ENCODE data around the gene SMARCA2.

SMARCA2 gene

GRCh38 chr9:2174911-2175310, 159.8 kb downstream of the SMARCA2 start:
- no peak for DNase-seq (ENCODE audit: low spot score)

GRCh38 chr9:2177121-2177520, 162.0 kb downstream of the SMARCA2 start:
- DNase-seq (ENCODE audit: low spot score) = no peak

DNA sequence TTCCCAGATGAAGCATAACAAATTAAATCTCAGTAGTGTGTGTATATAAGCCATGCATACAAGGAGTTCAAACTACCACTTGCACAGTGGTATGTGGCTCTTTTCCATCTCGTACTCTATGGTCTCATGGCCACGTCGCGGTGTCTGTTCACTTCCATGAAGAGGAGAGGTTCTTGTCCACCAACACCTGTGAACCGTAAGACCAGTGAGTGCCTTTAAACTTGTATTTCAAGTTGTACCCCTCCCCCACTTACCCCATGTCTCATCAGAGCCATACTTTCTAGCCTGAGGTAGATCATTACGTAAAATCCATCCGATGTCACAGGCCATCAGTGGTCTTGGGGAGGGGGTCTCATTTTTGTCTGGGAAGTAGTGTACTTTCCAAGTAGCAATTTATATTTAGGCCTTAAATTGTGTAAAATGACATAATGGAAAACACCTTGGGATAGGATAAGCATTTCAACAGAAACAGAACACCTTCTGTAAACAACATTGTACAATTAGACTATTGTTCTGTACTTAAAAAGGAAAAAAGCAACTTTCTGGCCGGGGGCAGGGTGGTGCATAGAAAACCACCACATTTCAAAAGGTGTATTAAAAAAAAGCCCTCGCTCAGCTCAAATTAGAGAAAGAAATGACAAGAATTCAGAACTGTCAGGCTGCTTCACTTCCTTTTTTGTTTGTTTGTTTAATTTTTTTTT, 163.0 kb downstream of the SMARCA2 start:
- no peak for DNase-seq (ENCODE audit: low spot score)

DNA sequence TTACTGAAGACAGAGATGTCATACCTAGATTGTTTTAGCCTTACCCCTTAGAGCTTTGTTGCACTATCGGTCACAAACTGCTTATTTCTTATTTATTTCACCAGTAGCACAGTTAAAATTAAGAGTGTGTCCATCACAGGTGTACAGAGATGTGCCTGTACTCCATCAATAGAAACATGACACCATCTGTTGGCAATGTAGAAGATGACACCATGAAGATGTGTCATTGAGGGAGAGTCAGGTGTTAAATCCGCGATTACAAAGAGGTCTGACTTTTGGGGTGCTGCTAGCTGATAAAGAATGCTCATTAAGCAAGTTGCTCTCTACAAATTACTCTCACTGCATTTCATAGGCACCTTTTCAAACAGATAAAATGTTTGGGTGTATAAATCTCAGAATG, 164.4 kb downstream of the SMARCA2 start:
- peak; percentile 60 for DNase-seq (ENCODE audit: low spot score)

- peak; percentile 34 for DNase-seq (ENCODE audit: low spot score)
Observed at GRCh38 chr9:2180154-2180553, 165.0 kb downstream of the SMARCA2 start.

- DNase-seq (ENCODE audit: low spot score) = no peak
Observed at GRCh38 chr9:2180704-2181103, 165.6 kb downstream of the SMARCA2 start.

- DNase-seq (ENCODE audit: low spot score) = no peak
Observed at GRCh38 chr9:2181792-2182191, 166.6 kb downstream of the SMARCA2 start.

GRCh38 chr9:2190939-2191608, 175.9 kb downstream of the SMARCA2 start:
- DNase-seq (ENCODE audit: low spot score) = no peak

GRCh38 chr9:2191609-2191972, 176.4 kb downstream of the SMARCA2 start:
- no peak for DNase-seq (ENCODE audit: low spot score)

GRCh38 chr9:2192356-2192979, 177.3 kb downstream of the SMARCA2 start:
- no peak for DNase-seq (ENCODE audit: low spot score)

GRCh38 chr9:2193552-2193951, 178.4 kb downstream of the SMARCA2 start:
- DNase-seq (ENCODE audit: low spot score) = no peak

- no peak for DNase-seq (ENCODE audit: low spot score)
Observed at GRCh38 chr9:2195211-2195610, 180.1 kb downstream of the SMARCA2 start.

DNA sequence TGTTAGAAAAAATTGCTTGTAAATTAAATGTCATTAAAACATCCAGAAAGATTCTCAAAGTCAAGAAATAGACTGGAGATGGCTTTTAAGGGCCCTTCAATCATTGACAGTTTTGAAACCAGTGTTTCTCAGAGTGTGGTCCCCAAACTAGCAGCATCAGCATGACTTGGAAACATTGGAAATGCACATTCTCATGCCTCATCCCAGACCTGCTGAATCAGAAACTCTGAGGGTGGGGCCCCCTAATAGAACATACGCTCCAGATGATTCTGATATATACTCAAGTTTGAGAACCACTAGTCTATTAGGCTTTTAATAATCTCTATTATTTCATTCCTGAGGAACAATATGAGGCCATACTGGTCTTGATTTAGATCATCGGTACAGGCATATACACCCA, 181.6 kb downstream of the SMARCA2 start:
- DNase-seq (ENCODE audit: low spot score) = no peak

DNA sequence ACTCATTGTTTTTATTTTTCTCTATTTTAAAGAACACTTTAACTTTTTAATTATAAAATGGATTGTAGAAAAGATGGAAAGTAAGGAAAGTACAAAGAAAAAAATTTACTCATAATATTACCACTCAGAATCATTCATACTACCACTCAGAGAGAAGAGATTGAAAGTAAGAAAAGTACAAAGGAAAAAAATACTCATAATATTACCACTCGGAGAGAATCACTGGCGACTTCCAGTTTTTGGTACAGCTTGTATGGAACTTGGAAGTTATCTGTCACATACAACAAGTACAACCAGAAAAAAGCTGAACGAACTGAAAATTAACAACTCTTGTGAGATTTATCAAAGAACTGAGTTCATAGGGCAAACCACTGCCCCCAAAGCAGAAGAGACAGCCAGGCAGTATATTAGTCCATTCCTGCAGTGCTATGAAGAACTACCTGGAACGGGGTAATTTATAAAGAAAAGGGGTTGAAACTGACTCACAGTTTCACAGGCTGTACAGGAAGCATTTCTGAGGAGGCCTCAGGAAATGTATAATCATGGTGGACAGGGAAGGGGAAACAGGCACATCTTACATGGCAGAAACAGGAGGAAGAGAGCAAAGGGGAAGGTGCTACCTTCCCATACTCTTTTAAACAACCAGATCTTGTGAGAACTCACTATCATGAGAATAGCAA, 183.9 kb downstream of the SMARCA2 start:
- DNase-seq (ENCODE audit: low spot score) = no peak

DNA sequence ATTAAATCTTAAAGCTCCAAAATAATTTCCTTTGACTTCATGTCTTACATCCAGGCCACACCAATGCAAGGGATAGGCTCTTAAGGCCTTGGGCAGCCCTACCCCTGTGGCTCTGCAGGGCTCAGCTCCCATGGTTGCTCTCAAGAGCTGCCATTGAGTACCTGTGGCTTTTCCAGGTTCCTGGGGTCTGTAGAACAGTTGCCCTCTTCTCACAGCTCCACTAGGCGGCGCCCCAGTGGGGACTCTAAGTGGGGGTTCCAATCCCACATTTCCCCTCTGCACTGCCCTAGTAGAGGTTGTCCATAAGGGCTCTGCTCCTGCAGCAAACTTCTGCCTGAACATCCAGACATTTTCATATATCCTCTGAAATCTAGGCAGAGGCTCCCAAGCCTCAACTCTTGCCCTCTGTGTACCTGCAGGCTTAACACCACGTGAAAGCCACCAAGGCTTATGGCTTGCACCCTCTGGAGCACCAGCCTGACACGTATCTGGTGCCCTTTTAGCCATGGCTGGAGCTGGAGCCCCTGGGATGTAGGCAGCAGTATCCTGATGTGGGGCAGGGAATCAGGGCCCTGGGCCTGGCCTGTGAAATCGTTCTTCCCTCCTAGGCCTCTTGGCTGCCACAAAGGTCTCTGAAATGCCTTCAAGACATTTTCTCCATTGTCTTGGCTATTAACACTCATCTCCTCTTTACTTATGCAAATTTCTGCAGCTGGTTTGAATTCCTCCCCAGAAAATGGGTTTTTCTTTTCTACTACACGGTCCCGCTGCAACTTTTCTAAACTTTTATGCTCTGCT, 185.1 kb downstream of the SMARCA2 start:
- no peak for DNase-seq (ENCODE audit: low spot score)

DNA sequence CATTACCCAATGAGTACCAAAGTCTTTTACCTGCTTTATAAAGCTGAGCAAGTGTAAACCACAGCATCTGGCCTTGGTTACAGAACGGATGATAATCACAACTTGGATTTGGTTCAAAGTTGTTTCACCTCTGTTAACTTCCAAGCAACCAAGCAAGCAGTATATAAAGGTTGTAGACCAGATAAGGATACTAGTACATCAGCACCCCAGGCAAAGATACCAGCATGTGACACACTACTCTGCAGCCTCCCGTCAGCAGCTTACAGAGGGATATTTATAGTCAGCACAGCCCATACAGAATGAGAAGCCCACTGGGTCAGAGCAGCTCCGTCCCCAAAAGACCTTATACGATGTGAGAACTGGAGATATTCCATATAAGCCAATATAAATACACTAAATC, 193.3 kb downstream of the SMARCA2 start:
- no peak for DNase-seq (ENCODE audit: low spot score)

DNA sequence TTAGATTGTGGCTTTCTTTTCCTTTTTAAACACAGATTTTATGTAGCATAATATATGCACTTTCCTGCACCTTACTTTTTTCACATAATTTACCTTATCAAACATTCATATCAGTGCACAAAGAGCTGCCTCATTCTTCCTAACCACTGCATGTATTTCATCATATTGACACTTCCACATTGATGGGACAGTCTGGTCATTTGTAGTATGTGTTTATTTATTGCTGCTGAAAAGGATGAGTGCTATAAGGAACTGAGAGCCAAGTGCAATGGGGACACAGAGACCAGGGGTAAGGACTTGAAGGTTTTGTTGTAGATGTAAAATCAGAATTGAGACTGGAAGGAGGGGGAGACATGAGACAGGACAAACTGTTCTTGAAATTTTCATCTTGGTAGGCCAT, 193.8 kb downstream of the SMARCA2 start:
- no peak for DNase-seq (ENCODE audit: low spot score)

GRCh38 chr9:2209400-2209799, 194.3 kb downstream of the SMARCA2 start:
- DNase-seq (ENCODE audit: low spot score) = no peak

DNA sequence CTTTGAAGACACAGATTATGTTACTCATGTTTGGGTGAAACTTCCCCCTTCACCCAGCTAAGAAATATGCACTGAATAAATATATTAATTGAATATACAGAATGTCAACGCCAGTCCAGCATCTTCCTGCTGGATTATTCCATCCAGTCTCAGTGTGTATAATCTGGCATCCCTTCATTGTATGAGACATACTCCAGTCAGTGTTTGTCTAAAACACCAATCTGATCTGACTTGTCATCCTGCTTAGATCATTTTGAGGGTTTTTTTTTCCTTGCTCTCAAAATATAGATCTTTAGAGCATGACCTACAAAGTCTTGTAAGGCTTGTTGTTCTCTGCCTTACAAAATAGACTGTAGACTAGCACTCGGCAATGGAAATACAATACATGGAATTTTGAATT, 195.1 kb downstream of the SMARCA2 start:
- DNase-seq (ENCODE audit: low spot score) = no peak

GRCh38 chr9:2213830-2214468, 198.8 kb downstream of the SMARCA2 start:
- DNase-seq (ENCODE audit: low spot score) = no peak

GRCh38 chr9:2214707-2215106, 199.6 kb downstream of the SMARCA2 start:
- DNase-seq (ENCODE audit: low spot score) = no peak
